AG09319 (cell line): Measurements from ENCODE around the gene ARHGEF16.

Source experiments
- DNase-seq: peaks from one replicate; pipeline ENCODE4 v3.0.0-alpha.2; 2010; ENCODE audit warnings: low read depth; ENCODE audit errors: extremely low read depth
- TF ChIP-seq, protein P1 (sequence below): IDR thresholded peaks from 2 replicates; pipeline ENCODE4 v1.5.1; 2011; ENCODE audit warnings: low read depth, mild to moderate bottlenecking, inconsistent platforms, low read length, moderate library complexity

ARHGEF16 gene

GRCh38 chr1:3498246-3498930, 43.9 kb downstream of the ARHGEF16 start:
- DNase-seq = no peak
- TF ChIP-seq, protein P1, sequence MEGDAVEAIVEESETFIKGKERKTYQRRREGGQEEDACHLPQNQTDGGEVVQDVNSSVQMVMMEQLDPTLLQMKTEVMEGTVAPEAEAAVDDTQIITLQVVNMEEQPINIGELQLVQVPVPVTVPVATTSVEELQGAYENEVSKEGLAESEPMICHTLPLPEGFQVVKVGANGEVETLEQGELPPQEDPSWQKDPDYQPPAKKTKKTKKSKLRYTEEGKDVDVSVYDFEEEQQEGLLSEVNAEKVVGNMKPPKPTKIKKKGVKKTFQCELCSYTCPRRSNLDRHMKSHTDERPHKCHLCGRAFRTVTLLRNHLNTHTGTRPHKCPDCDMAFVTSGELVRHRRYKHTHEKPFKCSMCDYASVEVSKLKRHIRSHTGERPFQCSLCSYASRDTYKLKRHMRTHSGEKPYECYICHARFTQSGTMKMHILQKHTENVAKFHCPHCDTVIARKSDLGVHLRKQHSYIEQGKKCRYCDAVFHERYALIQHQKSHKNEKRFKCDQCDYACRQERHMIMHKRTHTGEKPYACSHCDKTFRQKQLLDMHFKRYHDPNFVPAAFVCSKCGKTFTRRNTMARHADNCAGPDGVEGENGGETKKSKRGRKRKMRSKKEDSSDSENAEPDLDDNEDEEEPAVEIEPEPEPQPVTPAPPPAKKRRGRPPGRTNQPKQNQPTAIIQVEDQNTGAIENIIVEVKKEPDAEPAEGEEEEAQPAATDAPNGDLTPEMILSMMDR = no peak

- no peak for DNase-seq
- TF ChIP-seq, protein P1 = no peak
Measured at GRCh38 chr1:3498986-3499385, 44.5 kb downstream of the ARHGEF16 start.

- TF ChIP-seq, protein P1 = no peak
Measured at GRCh38 chr1:3499611-3500010, 45.1 kb downstream of the ARHGEF16 start.

GRCh38 chr1:3500265-3500835, 45.9 kb downstream of the ARHGEF16 start:
- TF ChIP-seq, protein P1 = no peak
- no peak for DNase-seq

More at GRCh38 chr1:3499611-3500010, 45.1 kb downstream of the ARHGEF16 start:
- DNase-seq = no peak

DNA sequence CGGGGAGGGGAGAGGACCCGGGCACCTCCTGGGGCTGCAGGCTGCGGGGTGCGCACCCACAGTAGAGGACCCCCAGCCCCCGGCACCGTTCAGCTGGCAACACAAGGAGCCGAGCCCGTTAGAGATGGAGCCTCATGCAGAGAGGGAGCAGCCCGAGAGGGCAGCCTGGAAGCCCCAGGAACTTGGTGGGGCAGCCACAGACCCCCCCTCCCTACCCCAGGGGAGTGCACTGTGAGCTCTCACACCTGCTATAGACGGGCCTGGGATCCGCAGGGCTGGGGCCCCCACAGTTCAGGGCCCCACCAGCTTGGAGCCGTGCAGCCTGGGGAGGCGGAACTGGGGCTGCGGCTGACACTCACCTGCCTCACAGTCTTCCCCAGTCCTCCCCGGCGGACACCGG, 47.0 kb downstream of the ARHGEF16 start:
- TF ChIP-seq, protein P1 = no peak
- DNase-seq = no peak

DNA sequence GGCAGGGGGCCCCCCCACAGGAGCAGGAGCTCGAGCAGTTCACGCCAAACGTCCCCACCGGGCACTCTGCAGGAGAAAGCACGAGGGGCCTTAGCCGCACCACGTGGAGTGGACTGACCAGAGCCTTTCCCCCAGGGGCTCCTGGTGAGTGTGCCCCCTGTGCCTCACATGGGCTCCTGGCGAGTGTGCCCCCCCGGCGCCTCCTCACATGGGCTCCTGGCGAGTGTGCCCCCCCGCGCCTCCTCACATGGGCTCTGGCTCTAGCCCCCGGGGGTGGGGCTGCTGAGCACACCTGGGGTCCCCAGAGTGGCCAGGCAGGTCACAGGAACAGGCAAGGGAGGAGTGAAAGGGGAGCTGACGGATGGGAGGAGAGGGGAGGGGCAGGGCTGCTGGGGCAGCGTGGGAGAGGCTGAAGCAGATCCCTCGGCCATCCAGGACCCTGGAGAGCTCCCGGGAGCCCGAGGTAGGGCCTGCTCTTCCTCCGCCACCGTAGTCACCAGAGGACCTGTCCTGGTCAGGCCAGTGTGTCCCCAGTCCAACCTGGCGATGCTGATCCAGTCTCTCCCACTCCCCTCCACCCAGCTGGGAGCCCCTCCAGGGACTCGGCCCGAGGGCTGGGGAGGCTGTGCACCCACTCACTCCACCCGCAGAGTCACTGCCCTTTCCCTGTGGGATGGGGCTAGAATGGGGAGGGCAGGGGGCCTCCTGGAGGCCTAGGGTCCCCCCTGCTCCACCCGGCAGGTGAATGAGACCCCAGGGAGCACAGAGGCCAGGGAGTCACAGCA, 47.6 kb downstream of the ARHGEF16 start:
- DNase-seq = no peak
- TF ChIP-seq, protein P1 = no peak
